Neural progenitor cell (in vitro differentiated cells): ENCODE results near the gene TCHH. TPM values are rescaled to one million over a fixed set of nuclear protein-coding genes. Genes with fewer than 3 reads are reported as not detected.

ENCODE experiments used
- DNase-seq: peaks from one replicate; pipeline ENCODE4 v3.0.0-alpha.2; 2016; ENCODE audit warnings: low spot score
- H2AFZ ChIP-seq: fragments of 200-600 bp; sonication (generic); replicated peaks from 2 replicates; pipeline ENCODE4 v1.6.1; 2016; ENCODE audit warnings: antibody characterized with exemption
- H3F3A ChIP-seq: fragments of 200-600 bp; sonication (generic); 2 replicates; pipeline ENCODE4 v1.6.1; 2016; ENCODE audit warnings: antibody characterized with exemption, low read depth
- H3K27ac ChIP-seq: fragments of 200-600 bp; sonication (generic); 2 replicates; pipeline ENCODE4 v1.5.1; 2016; ENCODE audit warnings: mild to moderate bottlenecking
- H3K27me3 ChIP-seq: fragments of 200-600 bp; sonication (generic); 2 replicates; pipeline ENCODE4 v1.6.1; 2016; ENCODE audit warnings: mild to moderate bottlenecking, moderate library complexity
- H3K36me3 ChIP-seq: fragments of 200-600 bp; sonication (generic); 2 replicates; pipeline ENCODE4 v1.5.1; 2016
- H3K4me1 ChIP-seq: fragments of 200-600 bp; sonication (generic); 2 replicates; pipeline ENCODE4 v1.6.1; 2016; ENCODE audit warnings: mixed run types
- H3K4me2 ChIP-seq: fragments of 200-600 bp; sonication (generic); 2 replicates; pipeline ENCODE4 v1.6.1; 2016
- H3K4me3 ChIP-seq: fragments of 200-600 bp; sonication (generic); 2 replicates; pipeline ENCODE4 v1.5.1; 2016
- H3K79me2 ChIP-seq: fragments of 200-600 bp; sonication (generic); 2 replicates; pipeline ENCODE4 v1.6.1; 2016; ENCODE audit warnings: low read depth
- H3K9ac ChIP-seq: fragments of 200-600 bp; sonication (generic); 2 replicates; pipeline ENCODE4 v1.6.1; 2016
- H3K9me3 ChIP-seq: fragments of 200-600 bp; sonication (generic); 2 replicates; pipeline ENCODE4 v1.5.1; 2016; ENCODE audit warnings: low read depth
- H4K20me1 ChIP-seq: fragments of 200-600 bp; sonication (generic); 2 replicates; pipeline ENCODE4 v1.6.1; 2016; ENCODE audit warnings: low read depth
- H3K27ac Mint-ChIP-seq: 3 replicates; pipeline ENCODE4 v1.8.0; 2021; ENCODE audit warnings: mixed read lengths
- H3K27me3 Mint-ChIP-seq: 2 replicates; pipeline ENCODE4 v1.8.0; 2022; ENCODE audit warnings: low read depth, mild to moderate bottlenecking, inconsistent platforms, moderate library complexity, mixed read lengths; ENCODE audit not compliant: insufficient read depth
- H3K36me3 Mint-ChIP-seq: 3 replicates; pipeline ENCODE4 v1.8.0; 2021; ENCODE audit warnings: mixed read lengths
- H3K4me1 Mint-ChIP-seq: 3 replicates; pipeline ENCODE4 v1.8.0; 2021; ENCODE audit warnings: mixed read lengths
- H3K4me3 Mint-ChIP-seq: 3 replicates; pipeline ENCODE4 v1.8.0; 2021; ENCODE audit warnings: mild to moderate bottlenecking, moderate library complexity, mixed read lengths
- H3K9me3 Mint-ChIP-seq: 3 replicates; pipeline ENCODE4 v1.8.0; 2020; ENCODE audit warnings: mixed read lengths
- CTCF ChIP-seq: fragments of 200-600 bp; sonication (generic); IDR thresholded peaks from 2 replicates; pipeline ENCODE4 v1.5.1; 2017; ENCODE audit warnings: antibody characterized with exemption, mild to moderate bottlenecking
- EZH2 ChIP-seq: fragments of 200-600 bp; sonication (generic); IDR thresholded peaks from 2 replicates; pipeline ENCODE4 v1.6.1; 2017; ENCODE audit warnings: antibody characterized with exemption, mild to moderate bottlenecking, moderate library complexity
- EZH2phosphoT487 ChIP-seq: fragments of 200-600 bp; sonication (generic); IDR thresholded peaks from 2 replicates; pipeline ENCODE4 v1.6.1; 2017; ENCODE audit warnings: antibody characterized with exemption
- total RNA-seq: library from RNA; depleted of rRNA; stranded (reverse); fragments of >200 nt; gene quantifications from 2 replicates; pipeline ENCODE4 v1.2.3, GENCODE V29; 2015; ENCODE audit warnings: low replicate concordance

TCHH gene, protein sequence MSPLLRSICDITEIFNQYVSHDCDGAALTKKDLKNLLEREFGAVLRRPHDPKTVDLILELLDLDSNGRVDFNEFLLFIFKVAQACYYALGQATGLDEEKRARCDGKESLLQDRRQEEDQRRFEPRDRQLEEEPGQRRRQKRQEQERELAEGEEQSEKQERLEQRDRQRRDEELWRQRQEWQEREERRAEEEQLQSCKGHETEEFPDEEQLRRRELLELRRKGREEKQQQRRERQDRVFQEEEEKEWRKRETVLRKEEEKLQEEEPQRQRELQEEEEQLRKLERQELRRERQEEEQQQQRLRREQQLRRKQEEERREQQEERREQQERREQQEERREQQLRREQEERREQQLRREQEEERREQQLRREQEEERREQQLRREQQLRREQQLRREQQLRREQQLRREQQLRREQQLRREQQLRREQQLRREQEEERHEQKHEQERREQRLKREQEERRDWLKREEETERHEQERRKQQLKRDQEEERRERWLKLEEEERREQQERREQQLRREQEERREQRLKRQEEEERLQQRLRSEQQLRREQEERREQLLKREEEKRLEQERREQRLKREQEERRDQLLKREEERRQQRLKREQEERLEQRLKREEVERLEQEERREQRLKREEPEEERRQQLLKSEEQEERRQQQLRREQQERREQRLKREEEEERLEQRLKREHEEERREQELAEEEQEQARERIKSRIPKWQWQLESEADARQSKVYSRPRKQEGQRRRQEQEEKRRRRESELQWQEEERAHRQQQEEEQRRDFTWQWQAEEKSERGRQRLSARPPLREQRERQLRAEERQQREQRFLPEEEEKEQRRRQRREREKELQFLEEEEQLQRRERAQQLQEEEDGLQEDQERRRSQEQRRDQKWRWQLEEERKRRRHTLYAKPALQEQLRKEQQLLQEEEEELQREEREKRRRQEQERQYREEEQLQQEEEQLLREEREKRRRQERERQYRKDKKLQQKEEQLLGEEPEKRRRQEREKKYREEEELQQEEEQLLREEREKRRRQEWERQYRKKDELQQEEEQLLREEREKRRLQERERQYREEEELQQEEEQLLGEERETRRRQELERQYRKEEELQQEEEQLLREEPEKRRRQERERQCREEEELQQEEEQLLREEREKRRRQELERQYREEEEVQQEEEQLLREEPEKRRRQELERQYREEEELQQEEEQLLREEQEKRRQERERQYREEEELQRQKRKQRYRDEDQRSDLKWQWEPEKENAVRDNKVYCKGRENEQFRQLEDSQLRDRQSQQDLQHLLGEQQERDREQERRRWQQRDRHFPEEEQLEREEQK (N-terminal part only)
- 0.03 and 0.07 TPM in 2 replicates for total RNA-seq

GRCh38 chr1:152115344-152115743, at the start of gene TCHH:
TCHH (minus strand) TSS chr1:152115444; CDS start chr1:152114080, 1,364 bp downstream.
- no peaks in the 10 kb centered on the region for H3K9me3 ChIP-seq

GRCh38 chr1:152164517-152165136, 49.4 kb upstream of the TCHH start:
- H3K27ac Mint-ChIP-seq, result no peak overlapping the region
- H3K4me3 ChIP-seq, result no peak overlapping the region
- no peaks in the 10 kb centered on the region for H3K79me2 ChIP-seq
- H3K27ac ChIP-seq, result no peak overlapping the region
- H3K4me2 ChIP-seq, result no peak overlapping the region
- H3K36me3 Mint-ChIP-seq, result no peaks in the 10 kb centered on the region
- no peaks in the 10 kb centered on the region for H3F3A ChIP-seq
- H3K36me3 ChIP-seq, result no peaks in the 10 kb centered on the region
- no peak overlapping the region for H3K4me3 Mint-ChIP-seq
- H3K27me3 Mint-ChIP-seq, result peaks cover 4% of the 10 kb centered on the region
- no peak overlapping the region for H2AFZ ChIP-seq
- H3K27me3 ChIP-seq, result no peaks in the 10 kb centered on the region
- H3K9ac ChIP-seq, result no peak overlapping the region
- no peak for DNase-seq
- TF ChIP-seq EZH2phosphoT487 (no peak), CTCF (no peak), EZH2 (no peak)
- no peaks in the 10 kb centered on the region for H3K4me1 ChIP-seq
- no peaks in the 10 kb centered on the region for H4K20me1 ChIP-seq
- H3K9me3 Mint-ChIP-seq, result no peaks in the 10 kb centered on the region
- H3K4me1 Mint-ChIP-seq, result no peaks in the 10 kb centered on the region
- no peaks in the 10 kb centered on the region for H3K9me3 ChIP-seq

More at GRCh38 chr1:152115344-152115743, at the start of gene TCHH:
- Histone ChIP-seq H3K27me3 (peaks cover 69% of the 10 kb centered on the region), H3K4me2 (no peak within 1 kb of the TSS), H3K4me1 (no peaks in the 10 kb centered on the region), H2AFZ (no peak within 1 kb of the TSS), H3K36me3 (no peaks in the 10 kb centered on the region), H3K4me3 (no peak within 1 kb of the TSS), H3K9ac (no peak within 1 kb of the TSS), H3K79me2 (no peaks in the 10 kb centered on the region), H3K27ac (no peak within 1 kb of the TSS), H4K20me1 (no peaks in the 10 kb centered on the region), H3F3A (peaks cover 14% of the 10 kb centered on the region)
- no peaks in the 10 kb centered on the region for H3K36me3 Mint-ChIP-seq
- H3K27me3 Mint-ChIP-seq, result peaks cover 5% of the 10 kb centered on the region
- TF ChIP-seq EZH2phosphoT487, result no peak
- TF ChIP-seq EZH2, result no peak
- no peak for TF ChIP-seq CTCF
- H3K4me3 Mint-ChIP-seq, result no peak within 1 kb of the TSS
- H3K9me3 Mint-ChIP-seq, result peaks cover 4% of the 10 kb centered on the region
- H3K4me1 Mint-ChIP-seq, result no peaks in the 10 kb centered on the region
- no peak within 1 kb of the TSS for H3K27ac Mint-ChIP-seq
- DNase-seq, result no peak

DNA sequence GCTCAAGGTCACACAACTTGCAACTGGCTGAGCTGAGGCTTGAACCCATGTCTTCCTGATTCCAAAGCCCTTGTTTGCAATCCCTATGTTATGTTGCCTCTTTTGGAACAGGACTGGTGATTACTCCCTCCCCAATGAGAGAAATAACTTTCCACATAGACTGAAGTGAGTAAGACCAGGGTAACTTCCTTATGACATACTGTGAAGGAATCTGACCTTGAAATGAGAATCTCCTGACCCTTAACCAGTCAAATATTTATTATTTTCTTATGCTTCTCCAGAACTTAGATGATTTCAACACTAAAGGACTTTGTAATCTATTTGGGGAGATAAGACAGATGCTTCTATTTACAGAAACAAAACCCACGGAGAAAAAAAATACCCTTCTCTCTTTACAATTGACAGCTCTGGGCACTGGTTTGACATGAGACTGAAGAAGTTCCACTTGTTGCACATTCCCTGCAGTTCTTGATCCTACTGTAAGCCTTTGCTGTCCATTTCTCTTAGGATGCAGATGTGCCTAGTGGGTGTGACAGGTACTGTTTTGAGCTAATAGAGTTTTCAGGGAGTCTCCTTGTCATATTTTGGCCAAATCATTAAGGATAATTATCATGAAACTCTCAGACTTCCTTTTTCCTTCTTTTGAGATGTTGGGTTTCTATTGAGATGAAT, 47.7 kb upstream of the TCHH start:
- Histone ChIP-seq H2AFZ (no peak overlapping the region), H4K20me1 (no peaks in the 10 kb centered on the region), H3K27ac (no peak overlapping the region), H3K36me3 (no peaks in the 10 kb centered on the region), H3K27me3 (no peaks in the 10 kb centered on the region), H3K4me3 (no peak overlapping the region), H3K4me2 (no peak overlapping the region), H3K79me2 (no peaks in the 10 kb centered on the region), H3K9me3 (peaks cover 5% of the 10 kb centered on the region), H3F3A (no peaks in the 10 kb centered on the region), H3K9ac (no peak overlapping the region), H3K4me1 (no peaks in the 10 kb centered on the region)
- H3K36me3 Mint-ChIP-seq, result no peaks in the 10 kb centered on the region
- no peak overlapping the region for H3K27ac Mint-ChIP-seq
- H3K4me1 Mint-ChIP-seq, result no peaks in the 10 kb centered on the region
- TF ChIP-seq EZH2 (no peak), EZH2phosphoT487 (no peak), CTCF (no peak)
- H3K4me3 Mint-ChIP-seq, result no peak overlapping the region
- DNase-seq, result no peak
- no peaks in the 10 kb centered on the region for H3K9me3 Mint-ChIP-seq
- peaks cover 4% of the 10 kb centered on the region for H3K27me3 Mint-ChIP-seq
